ENCODE data around the gene RHEB.

RHEB gene

DNA sequence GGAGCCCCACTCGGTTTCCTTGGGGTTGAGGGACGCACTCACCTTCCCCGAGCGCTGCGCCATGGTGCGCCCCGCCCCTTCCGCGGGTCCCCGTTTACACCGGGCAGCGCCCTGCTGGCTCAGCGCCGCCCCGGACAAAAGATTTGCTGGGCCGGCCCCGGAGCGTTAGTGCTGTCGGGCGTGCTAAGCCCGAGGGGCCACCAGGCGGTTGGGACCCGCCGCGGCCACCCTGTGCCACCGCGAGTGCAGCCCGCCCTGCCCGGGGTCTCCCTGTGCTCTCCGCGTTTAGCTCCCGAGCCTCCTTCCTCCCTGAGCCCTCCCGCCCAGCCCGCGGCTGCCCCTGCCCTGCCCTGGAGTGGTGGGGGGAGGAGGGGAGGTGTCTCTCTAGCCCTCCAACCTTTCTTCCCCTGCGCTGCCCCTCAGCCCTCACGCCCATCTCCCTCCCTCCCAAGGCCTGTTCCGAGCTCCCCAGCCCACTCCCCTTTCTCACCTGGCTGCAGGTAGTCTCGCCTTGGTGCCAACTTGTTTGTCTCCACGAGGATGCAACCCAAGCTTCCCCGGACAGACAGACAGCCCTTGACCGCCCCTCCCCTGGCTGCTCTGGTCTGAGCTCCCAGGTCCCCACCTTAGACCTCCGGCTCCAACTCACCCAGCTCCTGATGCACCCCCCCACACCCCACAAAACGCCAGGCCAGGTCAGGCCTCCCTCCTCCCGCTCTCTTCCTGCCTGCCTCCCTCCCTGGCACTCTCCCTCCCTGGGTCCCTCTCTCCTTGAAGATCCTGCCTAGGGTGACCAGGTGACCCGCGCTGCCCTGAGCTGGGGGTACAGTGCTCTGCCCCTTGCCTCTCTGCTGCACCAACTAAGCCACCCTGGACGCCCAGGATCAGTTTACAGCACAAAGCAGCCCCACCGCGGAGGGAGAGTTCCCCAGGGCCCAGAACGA, 79.6 kb downstream of the RHEB start, which contains the start of gene CRYGN:
CRYGN (minus strand) TSS at position 287 of the 944 bp plus-strand sequence; CDS start at position 63, 224 bp downstream.
- no peak for DNase-seq
- in situ Hi-C loops (cut with HindIII; ENCODE audit: low pct_ligation_motif_present, low pct_unique_long_range_greater_than_20kb, low sequenced_read_pairs): loop anchor here (10.0 kb wide), 1 partner anchor 75 kb away; no protein-coding TSS in a partner anchor

DNA sequence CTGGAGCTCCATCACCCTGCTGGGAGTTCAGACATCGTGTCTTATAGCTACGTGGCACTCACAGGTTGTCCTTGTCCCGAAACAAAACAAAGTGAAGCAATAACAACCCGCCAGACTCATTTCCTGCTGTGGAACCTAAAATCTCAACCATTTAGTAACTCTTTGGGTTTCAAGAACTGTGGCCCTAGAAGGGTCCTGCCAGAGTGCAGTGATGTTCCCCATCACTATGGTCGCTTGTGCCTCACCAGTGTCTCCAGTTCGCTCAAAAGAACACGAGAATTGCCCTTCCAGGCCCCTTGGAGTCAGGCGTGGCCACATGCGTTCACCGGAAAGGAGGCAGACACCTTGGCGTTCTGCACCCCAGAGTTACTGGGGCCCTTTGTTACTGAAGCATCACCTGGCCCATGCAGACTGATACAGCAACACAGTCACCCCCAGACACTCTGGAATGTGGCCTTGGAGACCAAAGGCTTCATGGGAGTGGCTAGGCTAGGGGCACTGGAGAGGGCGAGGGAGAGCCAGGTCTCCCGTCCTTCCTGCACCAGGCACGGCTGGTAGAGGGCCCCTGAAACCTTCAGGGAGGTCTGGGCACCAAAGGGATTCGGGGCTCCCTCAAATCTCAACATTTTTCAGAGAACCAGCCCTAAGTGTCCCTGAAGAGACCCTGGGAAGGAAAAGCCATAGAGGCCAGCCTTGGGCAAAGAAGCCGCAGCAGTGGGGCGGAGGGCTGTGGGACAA, 80.7 kb downstream of the RHEB start:
- in situ Hi-C loops (cut with HindIII; ENCODE audit: low pct_ligation_motif_present, low pct_unique_long_range_greater_than_20kb, low sequenced_read_pairs): no loop called here
- no peak for DNase-seq

DNA sequence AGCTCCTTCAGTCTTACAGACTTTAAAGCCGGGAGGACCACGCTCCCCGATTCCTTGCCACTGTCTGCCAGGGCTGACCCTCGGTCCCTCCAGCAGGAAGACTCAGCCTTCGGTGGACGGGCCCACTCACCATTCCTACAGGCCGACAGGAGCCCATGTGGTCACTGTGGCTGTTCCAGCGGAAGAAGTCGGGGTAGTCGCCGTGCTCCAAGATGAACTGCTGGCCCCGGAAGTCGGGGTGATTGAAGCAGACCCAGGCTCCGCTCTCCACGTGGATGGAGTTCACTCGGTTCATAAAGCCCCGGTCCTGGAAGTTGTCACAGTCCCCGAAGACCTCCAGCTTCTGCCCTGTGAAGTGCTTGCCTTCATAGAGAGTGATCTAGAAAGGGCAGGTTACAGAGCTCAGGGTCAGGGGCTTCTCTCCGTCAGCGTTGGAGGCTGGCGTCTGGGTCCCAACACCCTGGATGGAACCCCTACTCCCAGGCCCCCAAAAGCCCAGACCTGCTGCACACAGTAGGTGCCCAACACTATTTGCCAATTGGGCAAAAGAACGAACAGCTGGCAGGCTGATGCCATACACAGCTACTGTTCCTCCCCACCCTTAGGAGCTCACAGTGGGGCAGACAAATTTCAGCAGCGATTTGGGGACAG, 81.7 kb downstream of the RHEB start:
- DNase-seq: no peak
- in situ Hi-C loops (cut with HindIII; ENCODE audit: low pct_ligation_motif_present, low pct_unique_long_range_greater_than_20kb, low sequenced_read_pairs): no loop called here

DNA sequence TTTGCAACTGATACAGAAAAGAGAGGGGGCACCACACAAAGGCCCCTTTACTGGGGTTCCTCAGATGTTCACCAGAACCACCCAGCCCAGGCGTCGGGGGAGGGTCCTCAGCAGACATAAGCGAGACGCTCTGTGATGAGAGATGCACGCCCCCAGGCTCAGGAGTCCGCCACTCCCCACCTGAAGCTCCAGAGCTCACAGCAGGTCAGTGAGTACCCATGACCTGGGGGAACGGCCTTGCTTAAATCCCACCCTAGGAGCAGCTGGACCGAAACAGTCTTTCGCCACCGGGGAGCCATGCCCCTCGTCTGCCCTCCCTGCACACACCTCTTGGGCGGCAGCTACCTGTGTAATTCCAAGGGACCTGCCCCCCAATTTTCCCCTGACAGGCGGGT, 82.5 kb downstream of the RHEB start:
- DNase-seq: no peak
- in situ Hi-C loops (cut with HindIII; ENCODE audit: low pct_ligation_motif_present, low pct_unique_long_range_greater_than_20kb, low sequenced_read_pairs): no loop called here

DNA sequence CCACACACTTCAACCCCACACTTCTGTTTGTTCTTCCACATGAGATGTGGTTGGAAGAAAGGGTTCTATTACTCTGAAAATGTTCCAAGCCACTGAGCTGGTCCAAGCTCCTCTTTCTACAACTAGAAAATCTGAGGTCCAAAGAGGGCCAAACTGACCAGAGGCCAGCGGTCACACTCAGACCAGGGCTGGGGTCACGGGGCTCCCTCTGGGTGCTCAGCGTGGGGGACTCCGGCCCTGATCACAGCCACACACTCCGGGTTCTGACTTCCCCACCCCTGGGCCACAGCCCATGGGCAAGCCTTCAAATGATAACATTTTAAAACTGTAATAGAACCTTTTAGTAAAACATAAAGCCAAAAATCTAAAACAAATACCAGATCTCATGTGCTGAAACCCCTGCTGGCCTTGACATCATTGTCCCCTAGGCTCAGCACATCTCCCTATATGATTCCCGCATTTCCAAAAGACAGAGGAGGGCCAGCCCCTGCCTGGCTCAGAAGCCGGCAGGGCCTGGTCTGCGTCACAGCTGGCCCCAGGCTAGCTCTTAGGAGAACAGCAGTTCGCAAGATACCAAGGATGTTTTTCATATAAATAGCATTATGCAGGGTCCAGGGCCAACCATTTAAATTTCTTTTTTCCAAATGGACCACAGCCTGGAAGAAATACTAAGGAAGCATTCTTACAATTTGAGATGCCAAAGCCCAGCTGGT, 83.1 kb downstream of the RHEB start:
- in situ Hi-C loops (cut with HindIII; ENCODE audit: low pct_ligation_motif_present, low pct_unique_long_range_greater_than_20kb, low sequenced_read_pairs): no loop called here
- no peak for DNase-seq

DNA sequence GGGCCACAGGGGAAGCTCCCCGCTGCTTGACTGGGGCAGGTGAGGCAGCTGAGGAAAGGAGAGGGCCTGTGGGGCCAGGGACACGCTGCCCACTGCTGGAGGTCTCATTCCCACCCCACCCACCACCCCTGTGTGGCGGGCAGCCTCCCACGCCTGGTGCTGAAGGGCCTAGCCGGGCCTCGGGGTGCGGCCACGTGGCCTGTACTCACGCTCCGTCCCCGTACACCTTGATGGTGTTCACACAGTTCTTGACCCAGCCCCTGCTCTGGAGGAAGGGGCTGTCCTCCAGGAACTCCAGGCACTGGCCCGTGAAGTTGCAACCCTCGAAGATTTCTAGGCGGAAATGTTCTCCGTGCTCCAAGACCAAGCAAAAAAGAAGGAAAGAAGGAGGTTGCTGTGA, 83.7 kb downstream of the RHEB start:
- in situ Hi-C loops (cut with HindIII; ENCODE audit: low pct_ligation_motif_present, low pct_unique_long_range_greater_than_20kb, low sequenced_read_pairs): no loop called here
- no peak for DNase-seq

DNA sequence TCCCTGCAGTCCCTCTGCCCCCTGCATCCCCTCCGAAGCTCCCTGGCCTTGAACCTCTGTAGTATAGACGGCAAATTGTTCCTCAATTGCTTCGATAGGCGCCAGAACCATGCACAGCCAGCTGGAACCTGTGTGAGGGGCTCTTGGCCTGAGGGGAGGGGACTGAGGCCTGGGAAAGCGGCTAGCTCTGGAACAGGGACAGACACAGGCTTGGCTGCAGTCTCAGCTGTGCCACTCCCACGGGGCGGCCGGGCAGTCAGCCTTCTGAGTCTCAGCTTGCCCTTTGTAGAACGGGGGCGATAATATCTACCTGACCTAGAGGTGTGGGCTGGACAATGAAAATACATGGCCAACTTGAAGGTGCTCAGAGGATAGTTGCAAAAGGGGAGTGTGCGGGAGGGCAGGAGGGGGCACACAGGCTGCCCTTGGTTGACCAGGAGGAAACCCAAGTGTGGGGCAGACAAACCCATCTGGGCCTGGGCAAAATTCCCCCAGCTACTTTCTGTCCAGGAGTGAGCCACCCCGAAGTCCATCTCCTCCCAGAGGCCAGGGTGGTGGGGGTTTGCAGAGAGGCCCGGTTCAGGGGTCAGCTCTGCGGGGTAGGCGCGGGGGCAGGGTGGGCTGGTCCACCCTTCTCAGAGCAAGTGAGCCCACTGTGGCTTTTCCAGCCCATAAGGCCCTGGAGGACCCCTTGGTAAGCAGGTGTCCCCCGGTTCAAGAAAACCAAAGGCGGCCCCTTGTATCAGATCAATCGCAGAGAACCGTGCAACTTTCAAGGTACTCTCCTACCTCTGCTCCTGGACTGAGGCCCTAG, 84.4 kb downstream of the RHEB start:
- in situ Hi-C loops (cut with HindIII; ENCODE audit: low pct_ligation_motif_present, low pct_unique_long_range_greater_than_20kb, low sequenced_read_pairs): no loop called here
- DNase-seq: no peak

DNA sequence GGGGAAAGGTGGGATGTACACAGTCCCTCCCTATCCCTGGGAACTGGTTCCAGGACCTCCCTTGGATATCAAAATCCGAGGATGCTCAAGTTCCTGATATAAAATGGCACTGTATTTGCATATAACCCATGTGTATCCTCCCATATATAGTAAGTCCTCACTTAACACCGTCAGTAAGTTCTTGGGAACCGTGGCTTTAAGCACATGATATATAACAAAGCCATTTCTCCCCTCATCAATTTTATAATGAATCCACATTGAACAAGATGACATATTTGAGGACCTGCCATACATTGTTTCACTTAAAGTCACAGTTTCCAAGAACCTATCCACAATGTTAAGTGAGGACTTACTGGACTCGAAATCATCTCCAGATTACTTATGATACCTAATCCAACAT, 85.1 kb downstream of the RHEB start:
- DNase-seq: no peak
- in situ Hi-C loops (cut with HindIII; ENCODE audit: low pct_ligation_motif_present, low pct_unique_long_range_greater_than_20kb, low sequenced_read_pairs): no loop called here

DNA sequence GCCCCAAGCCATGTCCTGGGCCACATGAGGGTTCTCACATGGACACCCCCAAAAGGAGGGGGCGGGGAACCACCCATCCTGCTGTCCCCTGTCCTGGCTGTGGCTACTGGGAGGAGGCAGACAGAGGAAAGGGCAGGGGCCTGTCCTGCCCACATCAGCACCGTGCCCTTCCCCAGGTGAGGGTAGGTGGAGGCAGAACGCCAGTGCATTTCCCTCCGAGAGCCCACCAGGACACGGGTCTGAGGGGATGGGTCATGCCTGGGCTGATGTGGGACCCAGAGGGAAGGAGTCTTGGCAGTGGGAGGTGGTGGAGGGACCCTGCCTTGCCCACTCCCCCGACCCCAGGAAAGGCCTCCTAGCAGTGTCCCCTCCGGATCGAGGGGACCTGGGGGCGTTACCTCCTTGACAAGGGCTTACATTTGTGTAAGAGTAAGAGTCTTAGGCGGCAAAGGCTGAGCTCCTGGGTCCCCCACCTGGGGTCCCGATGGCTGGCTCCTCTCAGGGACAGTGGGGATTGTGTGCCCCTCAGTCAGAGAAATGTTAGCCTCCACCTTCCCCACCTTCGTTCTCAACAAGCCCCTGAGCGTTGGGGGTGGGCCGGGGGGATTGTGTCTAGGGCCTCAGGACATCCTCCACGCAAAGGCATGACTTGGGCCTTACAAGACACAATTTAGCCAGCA, 85.8 kb downstream of the RHEB start:
- in situ Hi-C loops (cut with HindIII; ENCODE audit: low pct_ligation_motif_present, low pct_unique_long_range_greater_than_20kb, low sequenced_read_pairs): no loop called here
- no peak for DNase-seq

DNA sequence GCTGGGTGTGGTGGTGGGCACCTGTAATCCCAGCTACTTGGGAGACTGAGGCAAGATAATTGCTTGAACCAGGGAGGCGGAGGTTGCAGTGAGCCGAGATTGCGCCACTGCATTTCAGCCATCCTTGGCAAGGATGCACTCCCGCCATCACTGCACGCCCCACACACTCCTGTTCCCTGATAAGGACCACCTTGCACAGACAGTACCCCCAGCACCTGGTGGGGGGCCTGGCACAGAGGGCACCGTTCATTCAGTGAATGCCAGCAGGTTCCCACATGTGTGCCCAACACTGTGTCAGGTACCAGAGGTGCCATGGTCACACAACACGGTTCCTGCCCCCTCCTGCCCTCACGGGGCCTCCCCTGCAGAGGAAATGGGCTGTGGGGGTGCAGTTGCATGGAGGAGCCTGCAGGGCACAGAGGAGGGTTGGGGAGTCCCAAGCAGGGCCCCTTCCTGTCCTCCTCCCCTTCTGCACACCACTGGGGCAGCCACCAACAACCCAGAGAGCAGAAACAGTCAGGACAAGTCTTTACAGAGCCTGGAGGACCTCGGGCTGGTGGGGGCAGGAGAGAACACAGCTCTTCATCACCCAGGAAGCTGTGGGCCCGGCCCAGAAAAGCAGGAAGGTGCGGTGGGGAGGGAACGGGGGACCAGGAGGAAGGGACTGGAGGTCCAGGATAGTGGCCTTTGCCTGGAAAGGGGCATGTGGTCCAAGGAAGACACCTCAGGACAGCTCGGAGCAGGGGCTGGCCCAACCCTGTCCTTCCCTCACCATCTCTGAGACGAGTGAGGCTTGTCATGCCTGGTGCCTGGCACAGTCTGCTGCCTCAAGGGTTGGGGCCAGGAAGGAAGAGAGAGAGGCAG, 86.8 kb downstream of the RHEB start:
- in situ Hi-C loops (cut with HindIII; ENCODE audit: low pct_ligation_motif_present, low pct_unique_long_range_greater_than_20kb, low sequenced_read_pairs): no loop called here
- no peak for DNase-seq

DNA sequence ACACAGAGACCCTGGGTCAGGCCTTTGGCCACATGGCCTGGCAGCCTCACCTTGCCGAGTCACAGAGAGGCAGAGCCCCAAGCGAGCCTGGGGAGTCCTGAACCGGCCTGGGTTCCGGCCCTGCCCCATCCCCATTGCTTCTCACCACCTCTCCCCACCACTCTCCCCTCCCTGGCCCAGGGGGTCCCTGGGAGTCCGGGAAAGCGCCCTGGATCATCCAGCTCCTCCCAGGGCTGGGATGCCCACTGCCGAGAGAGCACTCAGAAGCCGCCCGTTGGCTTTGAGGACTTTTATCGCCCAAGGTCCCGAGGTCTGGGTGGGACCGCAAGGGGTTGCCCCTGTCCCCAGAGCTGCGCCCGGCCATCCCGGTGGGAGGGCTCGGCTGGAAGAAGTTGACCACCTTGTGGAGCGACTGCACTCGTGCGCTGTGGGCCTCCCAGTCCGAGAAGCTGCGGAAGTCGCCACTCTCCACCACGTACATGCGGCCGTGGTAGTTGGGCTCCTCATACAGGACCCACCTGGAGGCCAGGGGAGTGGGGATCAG, 87.9 kb downstream of the RHEB start:
- in situ Hi-C loops (cut with HindIII; ENCODE audit: low pct_ligation_motif_present, low pct_unique_long_range_greater_than_20kb, low sequenced_read_pairs): no loop called here
- DNase-seq: no peak

DNA sequence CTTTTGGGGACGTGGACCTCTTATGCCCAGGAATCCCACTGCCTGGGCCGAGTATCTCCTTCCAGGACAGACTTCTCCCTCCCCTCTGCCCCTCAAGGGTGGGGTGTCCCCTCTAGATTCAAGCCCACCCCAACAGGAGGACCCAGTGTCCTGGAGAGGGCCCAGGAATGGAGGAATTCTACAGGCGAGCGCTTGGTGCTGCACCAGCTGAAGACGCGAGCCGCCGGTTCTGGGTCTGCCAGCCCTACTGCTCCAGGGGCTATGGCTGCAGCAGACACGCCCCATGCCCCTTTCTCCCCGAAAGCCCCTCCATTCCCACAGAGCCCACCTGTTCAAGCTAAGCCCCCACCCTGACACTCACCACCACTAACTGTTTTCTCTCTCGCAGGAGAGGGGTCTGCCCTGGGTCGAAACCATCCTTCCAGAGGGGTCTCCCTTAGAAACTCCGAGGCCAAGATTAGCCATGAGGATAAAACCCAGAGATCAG, 88.4 kb downstream of the RHEB start:
- DNase-seq: no peak
- in situ Hi-C loops (cut with HindIII; ENCODE audit: low pct_ligation_motif_present, low pct_unique_long_range_greater_than_20kb, low sequenced_read_pairs): no loop called here

DNA sequence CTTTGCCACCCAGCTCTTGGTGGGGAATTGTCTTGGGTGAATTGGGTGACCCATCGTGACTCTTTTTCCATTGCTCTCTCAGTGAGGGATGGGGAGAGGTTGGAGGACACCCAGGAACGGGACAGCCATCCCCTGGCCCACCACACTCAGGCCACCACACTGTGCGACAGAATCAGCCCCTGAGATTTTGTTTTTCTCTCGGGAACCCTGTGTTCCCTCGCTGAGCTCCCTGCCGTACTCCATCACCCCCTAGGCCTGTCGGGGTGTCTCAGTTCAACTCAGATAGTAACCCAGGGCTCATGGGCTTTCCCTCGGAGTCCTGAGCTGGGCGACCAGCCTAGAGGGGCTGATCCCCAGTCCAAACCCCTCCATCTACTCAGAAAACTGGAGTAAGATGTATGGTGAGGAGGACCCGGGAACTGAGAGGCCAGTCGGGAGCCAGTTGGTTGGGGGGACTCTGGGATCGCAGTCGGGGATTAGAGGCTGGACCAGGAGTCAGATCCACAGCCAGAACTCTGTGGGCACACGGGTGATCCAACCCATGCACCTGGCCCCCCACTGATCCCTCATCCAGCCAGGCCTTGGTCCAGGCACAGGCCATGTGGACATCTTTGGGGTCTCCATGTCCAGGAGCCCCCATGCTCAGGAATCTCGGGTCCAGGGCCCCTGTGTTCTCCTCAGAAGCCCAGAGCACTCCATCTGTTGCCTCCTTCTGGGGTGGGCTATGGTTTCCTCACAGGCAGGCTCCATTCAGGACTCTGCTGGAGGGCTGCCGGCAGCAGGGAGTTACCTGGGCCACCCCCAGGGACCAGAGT, 89.1 kb downstream of the RHEB start:
- DNase-seq: no peak
- in situ Hi-C loops (cut with HindIII; ENCODE audit: low pct_ligation_motif_present, low pct_unique_long_range_greater_than_20kb, low sequenced_read_pairs): no loop called here

DNA sequence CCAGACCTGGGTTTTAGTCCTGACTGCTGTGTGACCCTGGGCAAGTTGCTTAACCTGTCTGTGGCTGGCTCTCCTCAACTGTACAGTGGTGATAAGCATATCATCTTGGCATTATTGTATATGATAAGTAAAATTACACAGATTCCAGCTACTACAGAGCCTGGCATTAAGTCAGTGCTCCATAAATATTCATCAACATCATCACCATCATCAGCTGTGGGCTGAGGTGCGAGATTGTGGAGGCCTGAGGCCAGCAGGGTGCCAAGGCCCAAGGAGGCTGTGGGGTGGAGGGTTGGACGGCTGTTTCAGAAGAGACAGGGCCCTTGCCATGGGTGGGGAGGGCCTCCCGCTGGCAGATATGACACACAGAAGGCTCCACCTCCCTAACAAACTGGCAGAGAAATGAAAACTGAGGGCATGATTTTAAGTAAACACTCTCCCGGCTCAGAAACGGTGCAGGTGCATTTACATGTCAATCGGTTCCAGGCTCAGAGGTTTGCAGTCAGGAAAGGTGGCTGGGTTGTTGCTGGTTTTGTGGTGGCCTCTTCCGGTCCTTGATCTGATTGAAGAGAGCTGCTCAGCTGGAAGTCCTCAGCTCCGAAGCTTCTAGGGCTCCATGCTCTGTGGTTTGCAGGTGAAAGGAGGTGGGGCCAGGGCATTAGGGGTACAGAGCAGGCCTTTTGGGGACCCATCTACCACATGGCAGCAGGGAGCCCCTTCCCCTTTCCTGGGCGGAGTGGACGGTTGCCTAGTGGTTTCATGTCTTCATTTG, 89.9 kb downstream of the RHEB start:
- DNase-seq: no peak
- in situ Hi-C loops (cut with HindIII; ENCODE audit: low pct_ligation_motif_present, low pct_unique_long_range_greater_than_20kb, low sequenced_read_pairs): no loop called here

DNA sequence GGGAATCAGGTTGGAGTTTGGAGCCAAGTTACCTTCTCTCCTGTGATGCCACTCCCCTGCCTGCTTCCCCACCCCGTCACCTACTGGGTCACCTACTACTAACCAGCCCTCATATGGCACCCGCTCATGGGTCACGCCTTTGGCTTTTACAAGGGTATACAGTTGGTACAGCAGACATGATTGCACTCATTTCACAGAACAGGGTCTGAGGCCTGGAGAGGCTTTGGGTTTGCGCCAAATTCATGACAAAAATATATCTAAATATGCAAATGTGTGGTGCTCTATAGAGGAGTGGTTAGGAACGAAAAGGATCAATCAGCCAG, 90.5 kb downstream of the RHEB start:
- in situ Hi-C loops (cut with HindIII; ENCODE audit: low pct_ligation_motif_present, low pct_unique_long_range_greater_than_20kb, low sequenced_read_pairs): no loop called here
- no peak for DNase-seq
